Ishikawa (cell line): ENCODE data around the gene FLAD1.

Source experiments
- CEBPB ChIP-seq: IDR thresholded peaks from 2 replicates; pipeline ENCODE4 v1.6.1; 2012
- CREB1 ChIP-seq: IDR thresholded peaks from 2 replicates; pipeline ENCODE4 v1.6.1; 2012; ENCODE audit warnings: low read depth
- EGR1 ChIP-seq: IDR thresholded peaks from 2 replicates; pipeline ENCODE4 v1.6.1; 2012
- EP300 ChIP-seq: IDR thresholded peaks from 2 replicates; pipeline ENCODE4 v1.6.1; 2012; ENCODE audit warnings: borderline replicate concordance
- FOXM1 ChIP-seq: IDR thresholded peaks from 2 replicates; pipeline ENCODE4 v1.6.1; 2012; ENCODE audit warnings: low read depth, borderline replicate concordance
- NFIC ChIP-seq: IDR thresholded peaks from 2 replicates; pipeline ENCODE4 v1.6.1; 2012
- RAD21 ChIP-seq: IDR thresholded peaks from 2 replicates; pipeline ENCODE4 v1.6.1; 2012; ENCODE audit warnings: low read depth
- REST ChIP-seq: IDR thresholded peaks from 2 replicates; pipeline ENCODE4 v1.6.1; 2012; ENCODE audit warnings: low read depth, mild to moderate bottlenecking
- TAF1 ChIP-seq: IDR thresholded peaks from 2 replicates; pipeline ENCODE4 v1.6.1; 2012; ENCODE audit warnings: low read depth, mild to moderate bottlenecking
- TCF12 ChIP-seq: IDR thresholded peaks from 2 replicates; pipeline ENCODE4 v1.6.1; 2012; ENCODE audit warnings: low read depth
- TEAD4 ChIP-seq: IDR thresholded peaks from 2 replicates; pipeline ENCODE4 v1.6.1; 2012
- YY1 ChIP-seq: IDR thresholded peaks from 2 replicates; pipeline ENCODE4 v1.6.1; 2012; ENCODE audit warnings: low read depth
- ZBTB7A ChIP-seq: IDR thresholded peaks from 2 replicates; pipeline ENCODE4 v1.6.1; 2012; ENCODE audit warnings: low read depth
- TF ChIP-seq, protein P1 (sequence below): IDR thresholded peaks from 2 replicates; pipeline ENCODE4 v1.6.1; 2012
- TF ChIP-seq, protein P2 (sequence below): IDR thresholded peaks from 2 replicates; pipeline ENCODE4 v1.6.1; 2012

The FLAD1 gene

GRCh38 chr1:155001425-155001674 lies 18.2 kb downstream of the FLAD1 start:
- TF ChIP-seq FOXM1 (no peak), RAD21 (no peak), CREB1 (no peak), TEAD4 (no peak), EP300 (no peak), CEBPB (no peak; the same call in 1 of the 2 replicates), NFIC (no peak), TCF12 (no peak), REST (no peak), EGR1 (no peak)
- TF ChIP-seq, protein P1, sequence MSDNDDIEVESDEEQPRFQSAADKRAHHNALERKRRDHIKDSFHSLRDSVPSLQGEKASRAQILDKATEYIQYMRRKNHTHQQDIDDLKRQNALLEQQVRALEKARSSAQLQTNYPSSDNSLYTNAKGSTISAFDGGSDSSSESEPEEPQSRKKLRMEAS: no peak

DNA sequence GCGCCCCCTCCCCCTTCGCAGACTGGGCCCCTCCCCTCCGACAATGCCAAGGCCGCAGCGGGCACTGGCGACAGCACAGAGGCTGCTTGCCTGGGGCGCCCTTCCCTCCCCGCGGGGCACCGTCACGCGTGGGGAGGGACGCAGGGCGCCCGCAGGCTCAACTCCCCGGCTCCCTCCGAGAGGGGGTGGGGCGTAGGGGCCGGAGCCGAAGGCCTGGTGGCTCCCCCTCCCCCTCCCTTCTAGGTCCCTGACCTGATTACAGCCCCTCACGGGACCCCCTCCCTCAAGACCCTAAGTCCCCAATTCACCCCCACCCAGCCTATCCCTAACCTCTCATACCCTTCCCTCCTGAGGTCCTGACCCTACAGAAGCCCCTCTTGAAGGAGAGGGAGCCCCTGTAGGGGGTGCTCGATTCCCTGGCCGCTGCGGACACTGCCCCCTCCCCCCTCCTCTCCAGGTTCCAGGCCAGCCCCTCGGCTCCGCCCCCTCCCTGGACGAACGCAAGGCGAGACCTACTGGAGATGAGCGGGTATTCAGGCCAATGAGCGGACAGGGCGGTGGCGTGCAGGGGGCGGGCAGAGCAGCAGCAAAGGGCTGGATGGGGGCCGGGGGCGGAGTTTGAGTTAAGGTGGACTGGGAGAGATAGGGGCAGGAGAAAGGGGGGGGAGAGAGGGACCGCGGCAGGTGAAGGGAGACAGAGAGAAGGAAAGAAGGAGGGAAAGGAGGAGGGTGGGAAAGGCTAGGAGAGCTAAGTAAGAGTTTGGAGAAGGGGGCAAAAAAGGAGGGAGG lies 18.7 kb downstream of the FLAD1 start:
- 0 out of 2 replicates have a peak, but pooled peaks have one; percentile 22 for TF ChIP-seq EGR1
- TF ChIP-seq, protein P2, sequence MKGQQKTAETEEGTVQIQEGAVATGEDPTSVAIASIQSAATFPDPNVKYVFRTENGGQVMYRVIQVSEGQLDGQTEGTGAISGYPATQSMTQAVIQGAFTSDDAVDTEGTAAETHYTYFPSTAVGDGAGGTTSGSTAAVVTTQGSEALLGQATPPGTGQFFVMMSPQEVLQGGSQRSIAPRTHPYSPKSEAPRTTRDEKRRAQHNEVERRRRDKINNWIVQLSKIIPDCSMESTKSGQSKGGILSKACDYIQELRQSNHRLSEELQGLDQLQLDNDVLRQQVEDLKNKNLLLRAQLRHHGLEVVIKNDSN: no peak
- TF ChIP-seq TCF12: peak; percentile 34; the same call in 1 of the 2 replicates
- TF ChIP-seq TAF1: peak; percentile 75; the same call in 1 of the 2 replicates
- TF ChIP-seq ZBTB7A: peak; percentile 97
- no peak for TF ChIP-seq REST
- peak; percentile 3; the same call in 1 of the 2 replicates for TF ChIP-seq TEAD4
- TF ChIP-seq RAD21: peak; percentile 29; the same call in 1 of the 2 replicates
- peak; percentile 47; the same call in 1 of the 2 replicates for TF ChIP-seq CREB1

- no peak for TF ChIP-seq YY1
- TF ChIP-seq NFIC: no peak
- peak; percentile 23; the same call in 1 of the 2 replicates for TF ChIP-seq TAF1
- TF ChIP-seq TEAD4: no peak
- 0 out of 2 replicates have a peak, but pooled peaks have one; percentile 59 for TF ChIP-seq ZBTB7A
These were observed 19.5 kb downstream of the FLAD1 start, which contains the start of gene ZBTB7B for GRCh38 chr1:155002464-155003226. ZBTB7B (plus strand) TSS chr1:155002802; CDS start chr1:155014661, 11,859 bp downstream.

DNA sequence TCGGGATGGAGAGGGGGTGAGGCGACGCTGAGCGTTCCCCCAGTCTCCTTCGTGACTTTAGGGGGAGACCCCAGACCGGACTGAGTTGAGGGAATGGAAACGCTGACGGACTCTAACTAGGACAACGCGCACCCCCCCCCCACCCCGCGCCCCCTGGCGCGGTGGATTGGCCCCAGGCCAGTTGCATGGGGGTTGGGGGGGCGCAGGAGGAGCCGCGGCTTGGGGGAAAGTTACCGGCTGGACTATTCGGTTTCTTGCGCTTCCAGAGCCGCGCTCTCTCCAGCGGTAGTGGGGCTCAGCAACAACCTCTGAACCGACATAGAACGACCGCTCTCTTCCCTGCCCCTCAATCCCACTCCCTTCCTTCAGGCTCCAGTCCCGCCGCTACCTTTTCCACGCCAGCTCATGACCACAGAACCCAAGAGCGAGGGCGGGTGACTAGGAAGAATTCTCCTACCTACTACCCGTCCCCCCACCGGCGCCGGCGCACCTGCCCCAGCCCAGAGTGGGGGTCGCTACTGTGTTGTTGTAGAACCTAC lies 20.2 kb downstream of the FLAD1 start:
- TF ChIP-seq TEAD4: no peak
- no peak for TF ChIP-seq EP300
- TF ChIP-seq NFIC: peak; percentile 77
- TF ChIP-seq, protein P2: no peak
- no peak for TF ChIP-seq CEBPB
- TF ChIP-seq REST: no peak
- no peak for TF ChIP-seq EGR1
- TF ChIP-seq RAD21: no peak
- no peak for TF ChIP-seq CREB1
- TF ChIP-seq TCF12: no peak; the same call in 1 of the 2 replicates
- TF ChIP-seq TAF1: no peak; the same call in 1 of the 2 replicates
- no peak for TF ChIP-seq FOXM1
- TF ChIP-seq ZBTB7A: 0 out of 2 replicates have a peak, but pooled peaks have one; percentile 1
- TF ChIP-seq, protein P1: no peak
- TF ChIP-seq YY1: no peak
